Choroid plexus epithelial cell (primary cell): ENCODE data around the gene COX8A.
A peak's percentile ranks its signal among the peaks of the same experiment; 100 is the strongest.

ENCODE experiments used
- DNase-seq: peaks from one replicate; pipeline ENCODE4 v3.0.0-alpha.2; 2010; ENCODE audit warnings: low read depth
- H3K4me3 ChIP-seq: 2 replicates; pipeline ENCODE4 v1.5.1; 2011; ENCODE audit warnings: low read depth, mild to moderate bottlenecking, control low read depth, low read length, moderate library complexity
- TF ChIP-seq, protein P1 (sequence below): conservative IDR thresholded peaks from 2 replicates; pipeline ENCODE4 v1.5.1; 2011; ENCODE audit warnings: low read depth, mild to moderate bottlenecking, control low read depth, inconsistent platforms, low read length, moderate library complexity

The COX8A gene

DNA sequence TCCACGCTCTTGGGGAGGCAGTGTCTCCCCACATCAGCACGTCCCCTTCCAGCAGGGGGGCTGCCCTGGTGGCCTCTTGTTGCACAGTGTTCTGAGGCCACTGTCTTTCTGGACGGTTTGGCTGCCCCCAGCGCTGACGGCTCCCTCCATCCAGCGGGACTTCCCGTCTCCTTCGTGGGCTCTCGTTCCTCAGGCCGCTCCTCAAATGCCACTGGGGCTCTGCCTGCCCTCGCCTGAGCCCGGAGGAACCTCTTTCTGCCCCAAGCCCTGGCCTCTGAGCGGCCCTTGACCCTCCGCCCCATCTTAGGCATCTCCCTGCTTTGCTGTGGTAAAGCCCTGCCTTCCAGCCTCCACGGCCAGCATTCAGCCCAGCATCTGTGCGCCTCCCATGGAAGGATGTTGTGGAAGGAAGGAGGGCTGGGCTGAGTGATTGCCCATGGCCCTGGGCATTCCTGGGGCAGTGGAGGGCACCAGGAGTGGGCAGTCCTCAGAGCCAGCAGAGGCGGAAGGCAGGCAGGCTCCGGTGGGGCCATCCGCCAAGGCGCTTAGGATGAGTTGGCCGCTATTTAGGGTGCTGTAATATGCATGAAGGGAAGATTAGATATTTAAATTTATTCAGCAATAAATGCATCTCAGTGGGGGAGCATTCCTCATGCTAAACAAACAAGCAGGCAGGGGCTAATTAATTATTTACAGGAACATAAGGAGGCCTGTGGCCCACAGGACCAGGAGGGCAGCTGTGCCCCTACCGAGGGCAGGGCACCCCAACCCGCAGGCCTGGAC is 29.6 kb downstream of the COX8A start:
- TF ChIP-seq, protein P1, sequence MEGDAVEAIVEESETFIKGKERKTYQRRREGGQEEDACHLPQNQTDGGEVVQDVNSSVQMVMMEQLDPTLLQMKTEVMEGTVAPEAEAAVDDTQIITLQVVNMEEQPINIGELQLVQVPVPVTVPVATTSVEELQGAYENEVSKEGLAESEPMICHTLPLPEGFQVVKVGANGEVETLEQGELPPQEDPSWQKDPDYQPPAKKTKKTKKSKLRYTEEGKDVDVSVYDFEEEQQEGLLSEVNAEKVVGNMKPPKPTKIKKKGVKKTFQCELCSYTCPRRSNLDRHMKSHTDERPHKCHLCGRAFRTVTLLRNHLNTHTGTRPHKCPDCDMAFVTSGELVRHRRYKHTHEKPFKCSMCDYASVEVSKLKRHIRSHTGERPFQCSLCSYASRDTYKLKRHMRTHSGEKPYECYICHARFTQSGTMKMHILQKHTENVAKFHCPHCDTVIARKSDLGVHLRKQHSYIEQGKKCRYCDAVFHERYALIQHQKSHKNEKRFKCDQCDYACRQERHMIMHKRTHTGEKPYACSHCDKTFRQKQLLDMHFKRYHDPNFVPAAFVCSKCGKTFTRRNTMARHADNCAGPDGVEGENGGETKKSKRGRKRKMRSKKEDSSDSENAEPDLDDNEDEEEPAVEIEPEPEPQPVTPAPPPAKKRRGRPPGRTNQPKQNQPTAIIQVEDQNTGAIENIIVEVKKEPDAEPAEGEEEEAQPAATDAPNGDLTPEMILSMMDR: no peak
- H3K4me3 ChIP-seq: no peak overlapping the region
- peak; percentile 23 for DNase-seq

DNA sequence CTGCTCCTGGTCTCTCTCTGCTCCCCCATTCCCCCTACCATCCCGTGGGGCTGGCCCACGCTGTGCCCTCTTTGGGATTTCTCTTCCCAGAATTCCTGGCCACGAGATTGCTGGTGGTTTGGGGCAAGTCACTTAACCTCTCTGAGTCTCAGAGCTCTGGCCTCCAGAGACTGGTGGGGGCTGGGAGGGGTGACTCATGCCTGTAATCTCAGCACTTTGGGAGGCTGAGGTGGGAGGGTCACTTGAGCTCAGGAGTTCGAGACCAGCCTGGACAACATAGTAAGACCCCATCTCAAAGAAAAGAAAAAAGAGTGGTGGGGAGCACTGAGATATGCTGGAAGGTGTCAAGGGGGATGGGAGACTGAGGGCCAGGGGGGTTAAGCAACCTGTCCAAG is 30.2 kb downstream of the COX8A start:
- TF ChIP-seq, protein P1: no peak
- H3K4me3 ChIP-seq: no peak overlapping the region
- DNase-seq: no peak

DNA sequence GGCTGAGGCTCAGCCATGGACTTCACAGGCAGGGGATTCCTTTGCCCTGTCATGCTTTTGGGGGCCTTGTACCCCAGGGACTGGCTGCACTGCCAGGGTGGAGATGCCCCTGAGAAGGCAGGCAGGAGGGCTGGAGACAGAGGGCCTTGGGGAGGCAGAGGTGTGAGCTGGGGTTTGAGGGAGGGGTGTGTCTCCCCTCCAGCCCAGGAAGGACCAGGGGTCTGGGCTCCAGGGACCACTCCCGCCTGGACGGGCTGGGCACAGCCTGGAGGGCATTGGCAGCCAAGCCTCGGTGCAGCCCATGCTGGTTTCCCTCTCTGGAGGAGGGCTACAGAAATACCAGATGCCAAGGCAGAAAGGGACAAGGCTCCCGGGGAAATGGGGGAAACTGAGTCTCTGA is 31.3 kb downstream of the COX8A start:
- TF ChIP-seq, protein P1: no peak
- no peak overlapping the region for H3K4me3 ChIP-seq
- DNase-seq: no peak

DNA sequence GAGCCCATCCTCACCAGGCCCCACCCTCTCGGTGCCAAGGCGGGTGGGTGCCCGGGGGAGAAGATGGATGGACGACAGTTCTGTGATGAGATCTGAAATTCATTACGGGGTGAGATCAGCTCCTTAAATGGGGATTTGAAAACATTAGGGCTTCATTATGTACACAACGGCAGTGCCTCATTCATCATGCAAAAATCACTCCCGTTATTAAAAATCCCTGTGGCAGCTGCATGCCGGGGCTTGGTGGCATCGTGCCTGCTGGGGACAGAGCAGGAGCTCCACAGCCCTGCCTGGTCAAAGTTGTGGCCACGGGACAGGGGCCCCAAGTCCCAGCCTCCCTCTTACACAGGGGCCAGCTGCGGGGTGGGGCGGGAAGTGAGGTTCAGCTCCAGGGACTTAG is 32.0 kb downstream of the COX8A start:
- DNase-seq: no peak
- TF ChIP-seq, protein P1: no peak
- no peak overlapping the region for H3K4me3 ChIP-seq

DNA sequence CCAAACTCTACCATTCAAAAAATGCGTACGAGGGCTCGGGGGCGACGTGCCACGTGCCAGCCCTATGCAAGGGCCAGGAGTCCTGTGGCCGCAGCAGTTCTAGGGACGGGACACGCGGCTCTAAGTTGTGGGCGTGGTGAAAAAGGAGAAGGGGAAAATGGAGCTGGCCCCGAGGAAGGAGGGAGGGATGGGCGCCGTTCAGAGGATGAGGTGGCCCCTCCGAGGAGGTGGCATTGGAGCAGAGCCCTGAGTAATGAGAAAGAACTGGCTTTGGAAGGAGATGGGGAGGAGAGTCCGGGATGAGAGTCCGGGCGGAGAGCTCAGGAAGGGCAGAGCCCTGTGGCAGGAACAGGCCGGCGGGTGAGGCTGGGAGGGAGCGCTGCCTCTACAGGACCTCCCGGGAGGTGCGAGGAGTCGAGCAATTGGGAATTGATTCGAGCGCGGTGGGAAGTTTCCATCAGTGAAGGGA is 32.8 kb downstream of the COX8A start:
- TF ChIP-seq, protein P1: no peak
- no peak overlapping the region for H3K4me3 ChIP-seq
- no peak for DNase-seq

DNA sequence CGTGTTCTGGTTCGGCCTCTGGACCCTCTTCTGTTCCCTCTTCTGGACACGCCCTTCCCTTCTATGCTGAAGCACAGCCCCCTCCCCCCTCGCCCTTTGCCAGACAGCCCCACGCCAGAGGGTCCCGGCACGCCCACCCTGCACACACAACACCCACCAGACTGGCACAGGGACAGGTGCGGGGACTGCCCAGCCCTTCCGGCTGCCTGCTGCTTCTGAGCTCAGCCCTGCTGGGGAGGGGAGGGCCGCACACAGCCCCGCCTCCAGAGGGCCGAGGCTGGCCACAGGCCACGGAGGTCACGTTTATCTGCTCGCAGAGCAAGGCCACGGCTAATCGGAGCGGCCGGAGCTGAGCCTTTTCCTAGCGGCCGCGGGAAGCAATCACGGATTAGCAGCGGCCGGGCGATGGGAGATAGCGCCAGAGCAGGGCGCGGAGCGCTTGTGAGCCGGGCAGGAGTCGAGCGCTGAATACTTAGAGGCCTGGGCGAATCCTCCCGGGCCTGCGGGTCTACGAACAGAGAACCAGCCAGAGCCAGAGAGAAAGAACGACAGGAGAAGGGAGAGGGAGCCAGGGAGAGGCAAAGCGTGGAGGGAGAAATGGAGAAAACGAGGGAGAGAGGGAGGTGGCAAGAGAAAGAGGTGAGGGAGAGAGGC is 33.3 kb downstream of the COX8A start:
- peak overlapping the region; percentile 14 for H3K4me3 ChIP-seq
- DNase-seq: peak; percentile 34
- TF ChIP-seq, protein P1: peak; percentile 35
